GM06990 (cell line): ENCODE measurements around the gene SURF6.

Experiments used
- DNase-seq: peaks from one replicate; pipeline ENCODE4 v3.0.0-alpha.2; 2011; ENCODE audit not compliant: insufficient read length; ENCODE audit errors: extremely low read depth
- H3K27me3 ChIP-seq: replicated peaks from 2 replicates; pipeline ENCODE4 v1.6.0; 2011; ENCODE audit warnings: low read length; ENCODE audit not compliant: control insufficient read depth, insufficient read depth
- H3K36me3 ChIP-seq: 2 replicates; pipeline ENCODE4 v1.5.1; 2011; ENCODE audit warnings: low read length; ENCODE audit not compliant: control insufficient read depth, insufficient read depth
- H3K4me3 ChIP-seq: replicated peaks from 2 replicates; pipeline ENCODE4 v1.5.1; 2011; ENCODE audit warnings: low read depth, mild to moderate bottlenecking, control low read depth, low read length
- CTCF ChIP-seq: IDR thresholded peaks from 2 replicates; pipeline ENCODE4 v1.5.1; 2011; ENCODE audit warnings: low read length, control low read depth, mild to moderate bottlenecking, inconsistent platforms; ENCODE audit not compliant: insufficient read depth, poor library complexity, severe bottlenecking

The SURF6 gene

GRCh38 chr9:133370685-133371084, 34.7 kb upstream of the SURF6 start:
- Histone ChIP-seq H3K4me3 (no peak overlapping the region), H3K36me3 (peaks cover 46% of the 10 kb centered on the region), H3K27me3 (no peaks in the 10 kb centered on the region)
- no peak for DNase-seq
- TF ChIP-seq CTCF = no peak

- H3K36me3 ChIP-seq = peaks cover 49% of the 10 kb centered on the region
- H3K27me3 ChIP-seq = no peaks in the 10 kb centered on the region
- no peak for TF ChIP-seq CTCF
- H3K4me3 ChIP-seq = no peak overlapping the region
- DNase-seq = no peak
Measured at GRCh38 chr9:133369933-133370332, 33.9 kb upstream of the SURF6 start.

GRCh38 chr9:133369422-133369821, 33.4 kb upstream of the SURF6 start:
- no peak for DNase-seq
- Histone ChIP-seq H3K27me3 (no peaks in the 10 kb centered on the region), H3K36me3 (peaks cover 52% of the 10 kb centered on the region), H3K4me3 (no peak overlapping the region)
- no peak for TF ChIP-seq CTCF

GRCh38 chr9:133368249-133368881, 32.4 kb upstream of the SURF6 start:
- H3K36me3 ChIP-seq = peaks cover 58% of the 10 kb centered on the region
- DNase-seq = no peak
- H3K27me3 ChIP-seq = no peaks in the 10 kb centered on the region
- no peak overlapping the region for H3K4me3 ChIP-seq
- TF ChIP-seq CTCF = no peak

GRCh38 chr9:133367778-133368177, 31.8 kb upstream of the SURF6 start:
- no peak for DNase-seq
- peaks cover 61% of the 10 kb centered on the region for H3K36me3 ChIP-seq
- no peak for TF ChIP-seq CTCF
- H3K27me3 ChIP-seq = no peaks in the 10 kb centered on the region
- no peak overlapping the region for H3K4me3 ChIP-seq

GRCh38 chr9:133367221-133367620, 31.2 kb upstream of the SURF6 start:
- Histone ChIP-seq H3K27me3 (no peaks in the 10 kb centered on the region), H3K4me3 (no peak overlapping the region), H3K36me3 (peaks cover 61% of the 10 kb centered on the region)
- no peak for TF ChIP-seq CTCF
- DNase-seq = no peak
